ENCODE measurements around the gene KIAA1671. TPM values are rescaled to one million over a fixed set of nuclear protein-coding genes. Genes with fewer than 3 reads are reported as not detected.

KIAA1671 gene
- total and polyA plus RNA-seq, 9 of the 15 experiments (the other 6 are each of a cell fraction or from before 2014, with no cell fraction given) = under 0.01 to 0.11 (median 0.02) TPM; not detected in 5

DNA sequence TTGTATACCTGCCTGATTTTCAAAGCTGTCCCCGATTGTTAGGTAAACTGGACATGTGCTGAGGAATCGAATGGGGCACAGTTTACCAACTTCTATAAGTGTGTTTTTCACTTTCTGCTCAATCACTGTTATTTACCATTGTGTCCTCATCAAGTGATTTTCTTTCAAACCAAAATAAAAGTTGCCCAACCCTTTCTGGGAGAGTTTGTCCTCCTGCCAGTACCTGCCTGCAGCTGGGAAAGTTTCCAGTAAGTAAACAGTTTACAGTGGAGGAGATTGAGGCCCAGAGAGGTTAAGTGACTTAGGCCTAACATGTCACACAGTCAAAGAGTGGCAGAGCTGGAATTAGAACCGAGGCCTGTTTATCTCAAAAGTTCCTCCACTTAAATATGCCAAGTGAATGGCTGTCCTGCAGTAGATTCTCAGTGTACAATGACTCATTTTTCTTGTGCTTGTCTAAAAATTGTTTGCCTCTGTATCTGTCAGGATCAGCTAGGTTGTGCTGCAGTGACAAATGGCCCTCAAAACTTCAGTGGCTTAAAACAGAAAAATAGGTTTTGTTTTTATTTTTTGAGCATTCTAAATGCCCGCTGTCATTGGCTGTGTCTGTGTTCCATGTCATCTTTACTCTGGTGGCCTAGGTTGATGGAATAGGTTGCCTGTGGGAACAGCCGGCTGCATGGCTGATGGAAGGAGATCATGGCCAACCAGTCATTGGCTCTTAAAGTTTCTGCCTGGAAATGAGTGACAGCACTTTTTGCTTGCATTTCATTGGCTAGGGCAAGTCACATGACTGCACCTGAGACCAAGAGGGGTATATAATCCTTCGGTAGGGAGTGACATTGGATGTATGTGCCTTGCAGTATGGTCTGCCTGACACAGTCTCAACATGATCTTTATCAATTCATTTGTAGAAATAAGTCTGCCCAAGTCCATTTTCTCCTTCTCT is 185.3 kb downstream of the KIAA1671 start:
- no peak for FAIRE-seq

More for the DNA sequence above, 185.3 kb downstream of the KIAA1671 start:
- no peak for TF ChIP-seq ZNF3 (CRISPR knock-in tag; IDR thresholded peaks at IDR 0.05)
- TF ChIP-seq, protein P1, sequence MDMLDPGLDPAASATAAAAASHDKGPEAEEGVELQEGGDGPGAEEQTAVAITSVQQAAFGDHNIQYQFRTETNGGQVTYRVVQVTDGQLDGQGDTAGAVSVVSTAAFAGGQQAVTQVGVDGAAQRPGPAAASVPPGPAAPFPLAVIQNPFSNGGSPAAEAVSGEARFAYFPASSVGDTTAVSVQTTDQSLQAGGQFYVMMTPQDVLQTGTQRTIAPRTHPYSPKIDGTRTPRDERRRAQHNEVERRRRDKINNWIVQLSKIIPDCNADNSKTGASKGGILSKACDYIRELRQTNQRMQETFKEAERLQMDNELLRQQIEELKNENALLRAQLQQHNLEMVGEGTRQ (CRISPR knock-in tag; IDR thresholded peaks at IDR 0.05) = peak; percentile 61
- TF ChIP-seq RFX5 (IDR thresholded peaks at IDR 0.05; ENCODE audit: low read depth, low read length) = peak; percentile 92
- TF ChIP-seq, protein P2, sequence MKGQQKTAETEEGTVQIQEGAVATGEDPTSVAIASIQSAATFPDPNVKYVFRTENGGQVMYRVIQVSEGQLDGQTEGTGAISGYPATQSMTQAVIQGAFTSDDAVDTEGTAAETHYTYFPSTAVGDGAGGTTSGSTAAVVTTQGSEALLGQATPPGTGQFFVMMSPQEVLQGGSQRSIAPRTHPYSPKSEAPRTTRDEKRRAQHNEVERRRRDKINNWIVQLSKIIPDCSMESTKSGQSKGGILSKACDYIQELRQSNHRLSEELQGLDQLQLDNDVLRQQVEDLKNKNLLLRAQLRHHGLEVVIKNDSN (CRISPR knock-in tag; IDR thresholded peaks at IDR 0.05) = peak; percentile 45; the same call in 1 of the 2 replicates
- TF ChIP-seq, protein P3, sequence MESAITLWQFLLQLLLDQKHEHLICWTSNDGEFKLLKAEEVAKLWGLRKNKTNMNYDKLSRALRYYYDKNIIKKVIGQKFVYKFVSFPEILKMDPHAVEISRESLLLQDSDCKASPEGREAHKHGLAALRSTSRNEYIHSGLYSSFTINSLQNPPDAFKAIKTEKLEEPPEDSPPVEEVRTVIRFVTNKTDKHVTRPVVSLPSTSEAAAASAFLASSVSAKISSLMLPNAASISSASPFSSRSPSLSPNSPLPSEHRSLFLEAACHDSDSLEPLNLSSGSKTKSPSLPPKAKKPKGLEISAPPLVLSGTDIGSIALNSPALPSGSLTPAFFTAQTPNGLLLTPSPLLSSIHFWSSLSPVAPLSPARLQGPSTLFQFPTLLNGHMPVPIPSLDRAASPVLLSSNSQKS (CRISPR knock-in tag; IDR thresholded peaks at IDR 0.05) = no peak
- TF ChIP-seq NCOA4 (IDR thresholded peaks at IDR 0.05; ENCODE audit: partially characterized antibody) = no peak
- TF ChIP-seq RAD51 (IDR thresholded peaks at IDR 0.05; ENCODE audit: borderline replicate concordance, low read depth) = peak; percentile 53; the same call in 1 of the 2 replicates
- peak; percentile 58; the same call in 1 of the 2 replicates for TF ChIP-seq TOE1 (IDR thresholded peaks at IDR 0.05; ENCODE audit: borderline replicate concordance)
- no peak for TF ChIP-seq TOE1 (CRISPR knock-in tag; IDR thresholded peaks at IDR 0.05; ENCODE audit: borderline replicate concordance, low read depth)
- TF ChIP-seq, protein P4, sequence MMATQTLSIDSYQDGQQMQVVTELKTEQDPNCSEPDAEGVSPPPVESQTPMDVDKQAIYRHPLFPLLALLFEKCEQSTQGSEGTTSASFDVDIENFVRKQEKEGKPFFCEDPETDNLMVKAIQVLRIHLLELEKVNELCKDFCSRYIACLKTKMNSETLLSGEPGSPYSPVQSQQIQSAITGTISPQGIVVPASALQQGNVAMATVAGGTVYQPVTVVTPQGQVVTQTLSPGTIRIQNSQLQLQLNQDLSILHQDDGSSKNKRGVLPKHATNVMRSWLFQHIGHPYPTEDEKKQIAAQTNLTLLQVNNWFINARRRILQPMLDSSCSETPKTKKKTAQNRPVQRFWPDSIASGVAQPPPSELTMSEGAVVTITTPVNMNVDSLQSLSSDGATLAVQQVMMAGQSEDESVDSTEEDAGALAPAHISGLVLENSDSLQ (IDR thresholded peaks at IDR 0.05) = peak; percentile 78
- no peak for TF ChIP-seq DDX20 (tag; IDR thresholded peaks at IDR 0.05; ENCODE audit: low read depth)
- TF ChIP-seq, protein P5, sequence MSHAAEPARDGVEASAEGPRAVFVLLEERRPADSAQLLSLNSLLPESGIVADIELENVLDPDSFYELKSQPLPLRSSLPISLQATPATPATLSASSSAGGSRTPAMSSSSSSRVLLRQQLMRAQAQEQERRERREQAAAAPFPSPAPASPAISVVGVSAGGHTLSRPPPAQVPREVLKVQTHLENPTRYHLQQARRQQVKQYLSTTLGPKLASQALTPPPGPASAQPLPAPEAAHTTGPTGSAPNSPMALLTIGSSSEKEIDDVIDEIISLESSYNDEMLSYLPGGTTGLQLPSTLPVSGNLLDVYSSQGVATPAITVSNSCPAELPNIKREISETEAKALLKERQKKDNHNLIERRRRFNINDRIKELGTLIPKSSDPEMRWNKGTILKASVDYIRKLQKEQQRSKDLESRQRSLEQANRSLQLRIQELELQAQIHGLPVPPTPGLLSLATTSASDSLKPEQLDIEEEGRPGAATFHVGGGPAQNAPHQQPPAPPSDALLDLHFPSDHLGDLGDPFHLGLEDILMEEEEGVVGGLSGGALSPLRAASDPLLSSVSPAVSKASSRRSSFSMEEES (CRISPR knock-in tag; IDR thresholded peaks at IDR 0.05) = peak; percentile 62
- TF ChIP-seq ZNF12 (CRISPR knock-in tag; IDR thresholded peaks at IDR 0.05) = peak; percentile 87
- Histone ChIP-seq H4K20me1 (replicated peaks; ENCODE audit: control insufficient read depth, insufficient read depth, low read length) (no peaks in the 10 kb centered on the region), H3K4me2 (ENCODE audit: insufficient read depth, low read length) (no peak overlapping the region), H3K4me1 (replicated peaks in 1 of 2; ENCODE audit: control insufficient read depth in 2 of 2, insufficient read depth in 2 of 2, low read length in 2 of 2) (no peaks in the 10 kb centered on the region), H2AFZ (ENCODE audit: low read depth, low read length) (no peak overlapping the region), H3K4me3 (no peak overlapping the region), H3K79me2 (ENCODE audit: control insufficient read depth, insufficient read depth, low read length) (no peaks in the 10 kb centered on the region), H3K9me1 (ENCODE audit: control insufficient read depth, insufficient read depth, low read length) (no peaks in the 10 kb centered on the region), H3K27ac (ENCODE audit: extremely low read depth, low read depth, low read length) (no peak overlapping the region), H3K27me3 (ENCODE audit: control insufficient read depth in 2 of 2, insufficient read depth in 2 of 2, low read length in 2 of 2) (peaks cover 0 to 3% of the 10 kb centered on the region in 2 experiments; a peak in 2 of 5 replicates), H3K9me3 (replicated peaks; ENCODE audit: control insufficient read depth, insufficient read depth, low read depth, low read length) (no peaks in the 10 kb centered on the region), H3K36me3 (ENCODE audit: control insufficient read depth, insufficient read depth, low read length) (no peaks in the 10 kb centered on the region), H3K9ac (ENCODE audit: insufficient read depth in 1 of 2, low read depth in 2 of 2, low read length in 2 of 2) (no peak overlapping the region)
- WGBS (ENCODE audit: insufficient coverage, low coverage, missing lambda C conversion rate) = 1% methylated on average over 6 of the region's 6 CpGs
- intact Hi-C loops (cut with micrococcal nuclease) (no loop called here), in situ Hi-C loops (cut with MboI) (no loop called here)
- POLR2A ChIA-PET = no interaction called here
- BruUV-seq (replicated peaks) = no TSS peak
- CTCF ChIA-PET (ENCODE audit: low intra/inter-chr PET ratio) = no interaction called here
- ATAC-seq (peak; percentile 33; the same call in 1 of the 3 replicates), DNase-seq (ENCODE audit: extremely low read depth in 1 of 4, low spot score in 3 of 4) (peak in 3 of 4 experiments; percentile 14 to 48 (median 18))
